Amygdala (tissue), 56 donors: ENCODE measurements around the gene TEX101.

Experiments
- DNase-seq, 56 donors: peaks; one replicate each; lab custom pipeline; 2025; lab: John Stamatoyannopoulos, UW

TEX101 gene

DNA sequence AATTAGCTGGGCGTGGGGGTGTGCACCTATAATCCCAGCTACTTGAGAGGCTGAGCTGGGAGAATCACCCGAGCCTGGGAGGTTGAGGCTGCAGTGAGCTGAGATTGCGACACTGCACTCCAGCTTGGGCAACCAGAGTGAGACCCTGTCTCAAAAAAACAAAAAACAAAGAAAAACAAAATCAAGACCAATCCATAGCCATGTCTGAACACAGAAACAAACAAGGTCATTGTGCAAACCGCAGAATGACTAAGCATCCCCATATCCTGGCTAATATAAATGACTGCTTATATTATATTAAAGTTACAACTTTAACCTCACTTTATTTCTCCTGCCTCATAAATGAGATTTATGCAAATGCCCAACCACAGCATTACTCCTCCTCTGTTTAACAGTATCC lies 53.0 kb downstream of the TEX101 start:
- DNase-seq = no peak
